Sciatic nerve (tissue), 2 donors: ENCODE data around the gene OR2T29. TPM values are rescaled to one million over a fixed set of nuclear protein-coding genes. Genes with fewer than 3 reads are reported as not detected.
"Not testable (repeated sequence)": the region's sequence is repeated elsewhere in the genome, so short reads cannot be mapped to it uniquely, and the experiment has no call there.

Experiments used
- ATAC-seq: fragments of 200-7000 bp; cut with Tn5 transposase; one replicate; pipeline ENCODE4 v1.9.1; 2020; ENCODE audit warnings: mild to moderate bottlenecking, moderate library complexity
- DNase-seq: peaks from one replicate; pipeline ENCODE4 v3.0.0-alpha.2; 2020; ENCODE audit warnings: low spot score
- intact Hi-C: fragments of 100-400 bp; cut with DNase I; formaldehyde crosslinking; loops from one replicate; pipeline ENCODE4 v1.14.2; 2022
- total RNA-seq: library from RNA; stranded (reverse); fragmentation: NEBNext Ultra II Directional; extraction: Animal tissue kit (Norgen Biotek cat#: 25700); gene quantifications from one replicate; pipeline ENCODE4 v1.2.1, GENCODE V29; 2021
- donor health status: DM: no; HTN: no; CAD: no.
- donor health status: DM: no; HTN: no; CAD: no.

The OR2T29 gene
- total RNA-seq, 1 donor from 2014 or later: not detected

- ATAC-seq, DNase-seq, intact Hi-C loops: not testable (repeated sequence)
These were observed 15.2 kb downstream of the OR2T29 start for GRCh38 chr1:248547383-248547782.

- DNase-seq, intact Hi-C loops, ATAC-seq: not testable (repeated sequence)
These were observed 25.1 kb downstream of the OR2T29 start for GRCh38 chr1:248537449-248537848.

GRCh38 chr1:248521856-248522255, 40.7 kb downstream of the OR2T29 start:
- no peak for ATAC-seq
- no peak for DNase-seq
- intact Hi-C loops: no loop called here

GRCh38 chr1:248510217-248510616, 52.4 kb downstream of the OR2T29 start:
- intact Hi-C loops, ATAC-seq, DNase-seq: not testable (repeated sequence)

GRCh38 chr1:248507773-248508172, 54.8 kb downstream of the OR2T29 start, which contains the start of gene OR2G6:
Gene OR2G6, plus strand, starts transcription at chr1:248508073. Its CDS starts 13,574 bp downstream, at chr1:248521647.
- intact Hi-C loops, ATAC-seq, DNase-seq: not testable (repeated sequence)

Other genes with a start within 250 kb of the OR2T29 start
- not detected for gene OR2M7, start 238.2 kb downstream of the OR2T29 start, total RNA-seq
- not detected for gene OR14C36, start 214.0 kb downstream of the OR2T29 start, total RNA-seq
- not detected for gene OR2T4, start 201.1 kb downstream of the OR2T29 start, total RNA-seq
- not detected for gene OR2T6, start 187.0 kb downstream of the OR2T29 start, total RNA-seq
- not detected for gene OR2T1, start 159.7 kb downstream of the OR2T29 start, total RNA-seq
- not detected for gene OR2T2, start 117.1 kb downstream of the OR2T29 start, total RNA-seq
- gene OR2T3, start 89.4 kb downstream of the OR2T29 start, total RNA-seq: not detected
- not detected for gene OR2T5, start 74.2 kb downstream of the OR2T29 start, total RNA-seq
- not detected for gene OR2G6, start 54.7 kb downstream of the OR2T29 start, total RNA-seq
- gene OR2T34, start 12.0 kb upstream of the OR2T29 start, total RNA-seq: not detected
- gene OR2T10, start 34.9 kb upstream of the OR2T29 start, total RNA-seq: not detected
- not detected for gene OR2T11, start 72.3 kb upstream of the OR2T29 start, total RNA-seq
- not detected for gene OR2T35, start 82.5 kb upstream of the OR2T29 start, total RNA-seq
- not detected for gene OR2T27, start 92.8 kb upstream of the OR2T29 start, total RNA-seq
- not detected for gene OR14I1, start 140.0 kb upstream of the OR2T29 start, total RNA-seq
- not detected for gene LYPD8, start 193.0 kb upstream of the OR2T29 start, total RNA-seq